OCI-LY3 (cell line): ENCODE data around the gene RIN3.

ENCODE experiments used
- EZH2phosphoT487 ChIP-seq: fragments of 200-600 bp; shearing (Covaris generic); IDR thresholded peaks from 2 replicates; pipeline ENCODE4 v1.6.1; 2018; ENCODE audit warnings: antibody characterized with exemption, mixed run types, low read depth
- TF ChIP-seq, protein P1 (sequence below): fragments of 200-600, 300-600 bp; sonication (generic); IDR thresholded peaks from 2 replicates; pipeline ENCODE4 v1.5.1; 2014; ENCODE audit warnings: antibody characterized with exemption, low read length, low read depth

DNA sequence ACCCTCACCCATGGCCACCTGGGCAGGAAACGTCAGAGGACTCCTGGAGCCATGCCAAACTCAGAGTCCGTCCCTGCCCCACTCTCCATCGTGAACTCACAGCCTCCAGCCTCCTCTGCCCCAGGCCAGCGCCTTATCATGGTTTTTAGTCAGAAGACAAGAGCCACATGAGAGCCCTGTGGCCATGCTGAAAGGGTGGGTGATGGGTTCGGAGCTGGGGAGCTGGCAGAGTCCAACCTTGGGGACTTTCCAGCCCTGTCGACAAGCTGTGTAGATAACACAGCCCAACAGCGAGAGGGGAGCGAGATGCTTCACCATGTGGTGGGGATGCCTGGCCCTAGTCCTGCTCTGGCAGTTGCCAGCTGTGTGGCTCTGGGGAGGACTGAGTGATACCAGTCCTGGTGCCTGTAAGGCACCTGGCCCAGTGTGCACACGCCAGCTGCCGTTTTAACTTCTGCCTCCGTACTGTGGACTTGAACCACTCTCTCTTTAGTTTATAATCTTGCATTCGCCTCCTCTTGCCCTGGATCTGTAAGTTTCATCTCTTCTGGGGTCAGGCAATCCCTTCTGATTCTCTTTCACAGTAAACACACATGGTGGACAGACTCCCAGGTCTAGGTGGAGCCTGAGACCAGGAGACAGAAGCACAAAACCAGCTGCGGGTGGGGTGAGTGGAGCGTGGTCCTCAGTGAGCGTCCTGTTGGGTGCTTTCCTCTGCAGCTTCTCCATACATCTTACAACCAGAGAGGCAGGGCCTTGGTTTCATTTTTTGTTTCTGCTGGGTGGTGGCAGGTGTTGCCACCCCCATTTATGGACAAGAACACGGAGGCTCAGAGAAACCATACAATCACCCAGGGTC lies 55.3 kb downstream of the RIN3 start:
- TF ChIP-seq, protein P1, sequence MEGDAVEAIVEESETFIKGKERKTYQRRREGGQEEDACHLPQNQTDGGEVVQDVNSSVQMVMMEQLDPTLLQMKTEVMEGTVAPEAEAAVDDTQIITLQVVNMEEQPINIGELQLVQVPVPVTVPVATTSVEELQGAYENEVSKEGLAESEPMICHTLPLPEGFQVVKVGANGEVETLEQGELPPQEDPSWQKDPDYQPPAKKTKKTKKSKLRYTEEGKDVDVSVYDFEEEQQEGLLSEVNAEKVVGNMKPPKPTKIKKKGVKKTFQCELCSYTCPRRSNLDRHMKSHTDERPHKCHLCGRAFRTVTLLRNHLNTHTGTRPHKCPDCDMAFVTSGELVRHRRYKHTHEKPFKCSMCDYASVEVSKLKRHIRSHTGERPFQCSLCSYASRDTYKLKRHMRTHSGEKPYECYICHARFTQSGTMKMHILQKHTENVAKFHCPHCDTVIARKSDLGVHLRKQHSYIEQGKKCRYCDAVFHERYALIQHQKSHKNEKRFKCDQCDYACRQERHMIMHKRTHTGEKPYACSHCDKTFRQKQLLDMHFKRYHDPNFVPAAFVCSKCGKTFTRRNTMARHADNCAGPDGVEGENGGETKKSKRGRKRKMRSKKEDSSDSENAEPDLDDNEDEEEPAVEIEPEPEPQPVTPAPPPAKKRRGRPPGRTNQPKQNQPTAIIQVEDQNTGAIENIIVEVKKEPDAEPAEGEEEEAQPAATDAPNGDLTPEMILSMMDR, result no peak
- no peak for TF ChIP-seq EZH2phosphoT487
